GM19395 (cell line): ENCODE measurements around the gene CHMP1A.

ENCODE experiments used
- ATAC-seq: cut with Tn5 transposase; IDR thresholded peaks from one replicate; pipeline ENCODE4 v1.9.1; 2021; ENCODE audit warnings: mild to moderate bottlenecking, moderate library complexity; ENCODE audit not compliant: unreplicated experiment

CHMP1A gene

GRCh38 chr16:89607937-89608740 is 49.4 kb downstream of the CHMP1A start:
- ATAC-seq = no peak

- ATAC-seq = no peak
Measured at GRCh38 chr16:89607453-89607852, 50.1 kb downstream of the CHMP1A start.

GRCh38 chr16:89606006-89606405 is 51.5 kb downstream of the CHMP1A start:
- ATAC-seq = no peak

- no peak for ATAC-seq
Measured at GRCh38 chr16:89605186-89605970, 52.1 kb downstream of the CHMP1A start.

GRCh38 chr16:89604764-89605163 is 52.7 kb downstream of the CHMP1A start:
- no peak for ATAC-seq

GRCh38 chr16:89602952-89603590 is 54.4 kb downstream of the CHMP1A start:
- ATAC-seq = no peak

- ATAC-seq = no peak
Measured at GRCh38 chr16:89602273-89602951, 55.1 kb downstream of the CHMP1A start.

- no peak for ATAC-seq
Measured at GRCh38 chr16:89601906-89602272, 55.6 kb downstream of the CHMP1A start.

- no peak for ATAC-seq
Measured at GRCh38 chr16:89600956-89601355, 56.6 kb downstream of the CHMP1A start.

GRCh38 chr16:89600427-89600826 is 57.1 kb downstream of the CHMP1A start:
- no peak for ATAC-seq

- ATAC-seq = no peak
Measured at GRCh38 chr16:89599902-89600301, 57.6 kb downstream of the CHMP1A start.

- no peak for ATAC-seq
Measured at GRCh38 chr16:89599451-89599858, 58.1 kb downstream of the CHMP1A start.

- no peak for ATAC-seq
Measured at GRCh38 chr16:89598199-89598598, 59.3 kb downstream of the CHMP1A start.

GRCh38 chr16:89596957-89597649 is 60.4 kb downstream of the CHMP1A start:
- ATAC-seq = no peak

GRCh38 chr16:89596061-89596689 is 61.3 kb downstream of the CHMP1A start:
- ATAC-seq = no peak

- no peak for ATAC-seq
Measured at GRCh38 chr16:89595330-89596060, 62.0 kb downstream of the CHMP1A start.
